GM12878 (cell line): Measurements from ENCODE around the gene SLC25A47. TPM values are rescaled to one million over a fixed set of nuclear protein-coding genes. Genes with fewer than 3 reads are reported as not detected.

Experiments
- BRCA1 ChIP-seq: IDR thresholded peaks from 2 replicates; pipeline ENCODE4 v1.6.1; 2011; ENCODE audit warnings: low read depth, low read length, improper control_type of control experiment
- CBX5 ChIP-seq: sonication (generic); IDR thresholded peaks from 2 replicates; pipeline ENCODE4 v1.6.1; 2016; ENCODE audit warnings: low read depth, moderate library complexity, mild to moderate bottlenecking, inconsistent platforms
- SREBF2 ChIP-seq: IDR thresholded peaks from 2 replicates; pipeline ENCODE4 v1.6.1; 2012; ENCODE audit warnings: mild to moderate bottlenecking, low read length
- STAT3 ChIP-seq: IDR thresholded peaks from 2 replicates; pipeline ENCODE4 v1.6.1; 2011; ENCODE audit warnings: low read depth, low read length, improper control_type of control experiment
- polyA plus RNA-seq, 11 experiments: library from polyadenylated mRNA; depleted of rRNA in 4 of 11; unstranded in 6 of 11; stranded (reverse) in 5 of 11; fragments of >200 nt; fragmentation: Nextera tagmentation in 4 of 11; fragmentation: Illumina TruSeq in 1 of 11; extraction: Ambion mirVana in 4 of 11; extraction: Trizol in 1 of 11; gene quantifications; 1 replicate in 1 of 11; 2 replicates in 10 of 11; pipeline versions ENCODE4 v1.2.1 to v1.2.3, GENCODE V29; 2011 to 2016; ENCODE audit warnings: inconsistent platforms in 2 of 11, missing spikeins in 2 of 11, low read depth in 1 of 11
- total RNA-seq, 4 experiments: library from RNA; depleted of rRNA in 3 of 4; stranded (reverse); fragments of >200 nt in 3 of 4; fragmentation: Illumina TruSeq in 1 of 4; extraction: Trizol in 1 of 4; gene quantifications; 2 replicates each; pipeline versions ENCODE4 v1.2.1 to v1.2.3, GENCODE V29; 2013 to 2021
- TF ChIP-seq, protein P1 (sequence below): fragments of 450-650 bp; IDR thresholded peaks from 2 replicates; pipeline ENCODE4 v1.6.1; 2016; ENCODE audit warnings: mild to moderate bottlenecking, moderate library complexity, borderline replicate concordance
- TF ChIP-seq, protein P2 (sequence below): fragments of 450-650 bp; IDR thresholded peaks from 2 replicates; pipeline ENCODE4 v1.6.1; 2017; ENCODE audit warnings: borderline replicate concordance

The SLC25A47 gene
- total and polyA plus RNA-seq, 10 of the 15 experiments (the other 5 are each of a cell fraction or from before 2014, with no cell fraction given) = 0.14 TPM; not detected in 9

DNA sequence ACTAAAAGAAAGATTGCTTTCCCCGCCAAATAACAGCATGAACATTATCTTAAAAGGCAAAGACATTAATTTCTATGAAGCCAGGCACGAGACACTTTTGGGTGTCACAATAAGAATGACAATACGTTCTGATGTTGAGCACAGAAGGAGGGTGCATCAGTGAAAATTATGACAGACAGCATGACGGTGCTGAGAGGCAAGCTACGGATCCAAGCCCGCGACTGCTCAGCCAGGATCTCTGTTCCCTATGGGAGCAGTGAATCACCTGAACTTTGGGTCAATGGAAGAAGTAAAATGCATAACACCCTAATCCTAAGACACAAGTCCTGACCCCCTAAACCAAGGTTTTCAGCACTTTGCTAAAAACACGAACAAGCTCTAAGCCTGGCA, 51.7 kb downstream of the SLC25A47 start (continued):
- TF ChIP-seq, protein P1, sequence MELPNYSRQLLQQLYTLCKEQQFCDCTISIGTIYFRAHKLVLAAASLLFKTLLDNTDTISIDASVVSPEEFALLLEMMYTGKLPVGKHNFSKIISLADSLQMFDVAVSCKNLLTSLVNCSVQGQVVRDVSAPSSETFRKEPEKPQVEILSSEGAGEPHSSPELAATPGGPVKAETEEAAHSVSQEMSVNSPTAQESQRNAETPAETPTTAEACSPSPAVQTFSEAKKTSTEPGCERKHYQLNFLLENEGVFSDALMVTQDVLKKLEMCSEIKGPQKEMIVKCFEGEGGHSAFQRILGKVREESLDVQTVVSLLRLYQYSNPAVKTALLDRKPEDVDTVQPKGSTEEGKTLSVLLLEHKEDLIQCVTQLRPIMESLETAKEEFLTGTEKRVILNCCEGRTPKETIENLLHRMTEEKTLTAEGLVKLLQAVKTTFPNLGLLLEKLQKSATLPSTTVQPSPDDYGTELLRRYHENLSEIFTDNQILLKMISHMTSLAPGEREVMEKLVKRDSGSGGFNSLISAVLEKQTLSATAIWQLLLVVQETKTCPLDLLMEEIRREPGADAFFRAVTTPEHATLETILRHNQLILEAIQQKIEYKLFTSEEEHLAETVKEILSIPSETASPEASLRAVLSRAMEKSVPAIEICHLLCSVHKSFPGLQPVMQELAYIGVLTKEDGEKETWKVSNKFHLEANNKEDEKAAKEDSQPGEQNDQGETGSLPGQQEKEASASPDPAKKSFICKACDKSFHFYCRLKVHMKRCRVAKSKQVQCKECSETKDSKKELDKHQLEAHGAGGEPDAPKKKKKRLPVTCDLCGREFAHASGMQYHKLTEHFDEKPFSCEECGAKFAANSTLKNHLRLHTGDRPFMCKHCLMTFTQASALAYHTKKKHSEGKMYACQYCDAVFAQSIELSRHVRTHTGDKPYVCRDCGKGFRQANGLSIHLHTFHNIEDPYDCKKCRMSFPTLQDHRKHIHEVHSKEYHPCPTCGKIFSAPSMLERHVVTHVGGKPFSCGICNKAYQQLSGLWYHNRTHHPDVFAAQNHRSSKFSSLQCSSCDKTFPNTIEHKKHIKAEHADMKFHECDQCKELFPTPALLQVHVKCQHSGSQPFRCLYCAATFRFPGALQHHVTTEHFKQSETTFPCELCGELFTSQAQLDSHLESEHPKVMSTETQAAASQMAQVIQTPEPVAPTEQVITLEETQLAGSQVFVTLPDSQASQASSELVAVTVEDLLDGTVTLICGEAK = no peak
- TF ChIP-seq, protein P2, sequence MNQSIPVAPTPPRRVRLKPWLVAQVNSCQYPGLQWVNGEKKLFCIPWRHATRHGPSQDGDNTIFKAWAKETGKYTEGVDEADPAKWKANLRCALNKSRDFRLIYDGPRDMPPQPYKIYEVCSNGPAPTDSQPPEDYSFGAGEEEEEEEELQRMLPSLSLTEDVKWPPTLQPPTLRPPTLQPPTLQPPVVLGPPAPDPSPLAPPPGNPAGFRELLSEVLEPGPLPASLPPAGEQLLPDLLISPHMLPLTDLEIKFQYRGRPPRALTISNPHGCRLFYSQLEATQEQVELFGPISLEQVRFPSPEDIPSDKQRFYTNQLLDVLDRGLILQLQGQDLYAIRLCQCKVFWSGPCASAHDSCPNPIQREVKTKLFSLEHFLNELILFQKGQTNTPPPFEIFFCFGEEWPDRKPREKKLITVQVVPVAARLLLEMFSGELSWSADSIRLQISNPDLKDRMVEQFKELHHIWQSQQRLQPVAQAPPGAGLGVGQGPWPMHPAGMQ = no peak
- TF ChIP-seq BRCA1 (no peak), CBX5 (no peak), SREBF2 (no peak), STAT3 (no peak)
